GM12865 (cell line): Measurements from ENCODE around the gene NEDD9.

Experiments
- DNase-seq: peaks from one replicate; pipeline ENCODE4 v3.0.0; 2010; ENCODE audit warnings: low read depth
- H3K4me3 ChIP-seq: 2 replicates; pipeline ENCODE4 v1.5.1; 2011; ENCODE audit warnings: mild to moderate bottlenecking, low read depth, low read length, control low read depth
- TF ChIP-seq, protein P1 (sequence below): IDR thresholded peaks from 2 replicates; pipeline ENCODE4 v1.5.1; 2011; ENCODE audit warnings: low read length, control low read depth, low read depth, inconsistent platforms; ENCODE audit not compliant: insufficient read depth; ENCODE audit errors: missing control alignments

Gene NEDD9

DNA sequence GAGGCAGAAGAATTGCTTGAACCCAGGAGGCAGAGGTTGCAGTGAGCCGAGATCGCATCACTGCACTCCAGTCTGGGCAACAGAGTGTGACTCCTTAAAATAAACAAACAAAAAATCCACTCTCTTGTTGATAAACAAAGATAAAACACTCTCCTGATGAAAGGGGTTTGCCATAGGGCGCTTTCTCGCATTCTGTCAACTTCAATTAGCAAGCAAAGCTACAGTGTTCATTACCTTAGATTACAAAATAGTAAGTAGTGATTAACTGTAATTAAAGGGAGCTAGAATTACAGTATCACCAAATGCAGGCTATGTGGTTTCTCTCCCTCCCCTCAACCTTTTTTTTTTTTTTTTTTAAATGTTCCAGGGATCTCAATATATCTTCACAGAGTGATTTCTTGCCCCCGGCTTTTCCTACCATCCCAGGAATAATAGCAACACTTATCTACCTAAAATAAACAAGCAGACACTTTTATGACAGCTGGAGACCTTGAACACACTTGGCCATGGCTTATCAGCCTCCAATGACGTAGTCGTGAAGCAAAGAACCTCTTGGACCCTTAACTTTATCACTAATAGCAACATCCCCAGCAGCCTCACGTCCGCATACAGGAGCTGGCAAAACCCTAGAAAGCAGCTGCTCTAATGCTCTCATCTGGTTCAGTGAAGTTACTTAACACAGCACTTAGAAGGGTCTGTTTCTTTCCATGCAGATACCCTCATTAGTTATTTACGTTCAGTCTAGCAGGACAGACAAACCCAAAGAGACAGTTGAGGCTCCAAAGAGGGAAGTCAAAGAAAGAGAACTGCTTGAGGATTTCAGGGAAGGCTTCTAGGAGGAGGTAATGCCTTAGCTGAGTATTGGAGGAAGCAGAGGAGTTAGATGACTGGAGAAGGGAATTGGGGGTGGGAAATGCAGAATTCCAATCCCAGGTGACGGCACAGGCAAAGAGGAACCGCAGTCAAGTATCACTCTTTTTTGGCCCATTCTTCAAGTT, 37.9 kb upstream of the NEDD9 start:
- H3K4me3 ChIP-seq = no peak overlapping the region
- DNase-seq = no peak
- TF ChIP-seq, protein P1, sequence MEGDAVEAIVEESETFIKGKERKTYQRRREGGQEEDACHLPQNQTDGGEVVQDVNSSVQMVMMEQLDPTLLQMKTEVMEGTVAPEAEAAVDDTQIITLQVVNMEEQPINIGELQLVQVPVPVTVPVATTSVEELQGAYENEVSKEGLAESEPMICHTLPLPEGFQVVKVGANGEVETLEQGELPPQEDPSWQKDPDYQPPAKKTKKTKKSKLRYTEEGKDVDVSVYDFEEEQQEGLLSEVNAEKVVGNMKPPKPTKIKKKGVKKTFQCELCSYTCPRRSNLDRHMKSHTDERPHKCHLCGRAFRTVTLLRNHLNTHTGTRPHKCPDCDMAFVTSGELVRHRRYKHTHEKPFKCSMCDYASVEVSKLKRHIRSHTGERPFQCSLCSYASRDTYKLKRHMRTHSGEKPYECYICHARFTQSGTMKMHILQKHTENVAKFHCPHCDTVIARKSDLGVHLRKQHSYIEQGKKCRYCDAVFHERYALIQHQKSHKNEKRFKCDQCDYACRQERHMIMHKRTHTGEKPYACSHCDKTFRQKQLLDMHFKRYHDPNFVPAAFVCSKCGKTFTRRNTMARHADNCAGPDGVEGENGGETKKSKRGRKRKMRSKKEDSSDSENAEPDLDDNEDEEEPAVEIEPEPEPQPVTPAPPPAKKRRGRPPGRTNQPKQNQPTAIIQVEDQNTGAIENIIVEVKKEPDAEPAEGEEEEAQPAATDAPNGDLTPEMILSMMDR = no peak

DNA sequence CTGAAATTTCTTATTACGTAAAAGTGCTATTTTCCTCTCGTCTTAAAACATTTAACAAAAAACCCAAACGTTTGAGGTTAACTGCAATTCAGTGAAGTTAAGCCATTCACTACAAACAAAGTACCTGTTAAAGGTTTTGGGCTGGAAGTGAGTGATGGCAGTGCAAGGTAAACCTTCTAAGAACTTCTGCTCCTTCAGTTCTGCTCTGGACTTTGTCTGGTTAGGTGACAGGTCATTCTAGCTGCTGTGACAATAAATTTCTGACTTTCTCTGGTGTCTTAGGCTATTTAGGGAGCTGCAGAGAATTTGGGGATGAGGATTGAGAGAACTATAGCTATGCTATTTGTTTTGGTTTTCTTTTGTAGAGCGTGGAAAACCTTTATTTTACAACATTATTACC, 36.5 kb upstream of the NEDD9 start:
- TF ChIP-seq, protein P1 = no peak
- DNase-seq = no peak
- no peak overlapping the region for H3K4me3 ChIP-seq

DNA sequence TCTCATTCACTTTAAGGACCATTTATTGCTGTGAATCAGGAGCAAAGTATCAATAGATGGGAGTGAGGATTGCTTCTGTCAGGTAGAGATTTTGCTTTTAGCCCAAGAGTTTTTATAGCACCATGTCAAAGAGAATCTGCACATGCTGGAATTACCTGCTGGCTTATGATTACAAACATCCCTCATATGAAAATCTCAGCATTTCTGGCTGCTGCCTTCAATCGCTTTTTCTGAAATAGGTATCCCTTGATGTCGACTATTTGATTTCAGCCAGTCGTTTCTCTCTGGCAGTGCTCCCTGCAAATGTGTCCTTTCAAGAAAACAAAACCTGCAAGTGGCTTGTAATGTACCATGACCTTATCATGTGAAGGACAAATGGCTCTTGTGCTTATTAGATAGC, 34.5 kb upstream of the NEDD9 start:
- TF ChIP-seq, protein P1 = no peak
- no peak for DNase-seq
- H3K4me3 ChIP-seq = no peak overlapping the region

DNA sequence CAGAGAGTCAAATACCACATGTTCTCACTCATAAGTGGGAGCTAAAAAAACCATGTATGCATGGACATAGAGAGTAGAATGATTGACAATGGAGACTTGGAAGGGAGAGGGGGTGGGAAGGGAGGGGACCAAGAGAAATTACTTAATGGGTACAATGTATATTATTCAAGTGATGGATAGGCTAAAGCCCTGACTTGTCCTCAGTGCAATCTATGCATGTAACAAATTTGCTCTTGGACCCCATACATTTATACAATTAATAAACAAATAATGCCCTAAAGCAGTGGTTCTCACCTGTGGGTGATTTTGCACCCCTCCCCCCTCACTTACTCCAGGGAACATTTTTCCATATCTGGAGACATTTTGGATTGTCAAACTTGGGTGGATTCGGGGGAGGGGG, 33.5 kb upstream of the NEDD9 start:
- TF ChIP-seq, protein P1 = no peak
- H3K4me3 ChIP-seq = no peak overlapping the region
- DNase-seq = no peak

DNA sequence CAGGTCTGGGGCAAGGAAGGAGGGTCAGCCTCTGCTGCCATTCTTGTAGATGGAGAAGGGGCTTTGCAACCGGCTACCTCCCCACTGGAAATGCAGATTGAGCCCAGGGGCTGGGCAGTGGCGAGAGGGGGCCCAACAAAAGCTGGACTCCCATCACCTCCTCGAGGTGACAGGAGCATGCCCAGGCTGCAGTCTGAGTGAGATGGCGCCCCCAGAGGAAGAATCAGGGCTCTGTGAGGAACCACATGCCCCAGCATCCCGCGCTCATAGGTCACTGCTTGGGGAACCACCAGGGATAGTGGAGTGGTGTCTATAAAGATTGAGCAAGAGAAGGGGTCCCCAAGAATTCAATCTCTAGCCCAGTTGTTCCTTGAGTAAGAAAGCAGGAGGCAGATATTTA, 31.6 kb upstream of the NEDD9 start:
- TF ChIP-seq, protein P1 = no peak
- no peak overlapping the region for H3K4me3 ChIP-seq
- DNase-seq = no peak

DNA sequence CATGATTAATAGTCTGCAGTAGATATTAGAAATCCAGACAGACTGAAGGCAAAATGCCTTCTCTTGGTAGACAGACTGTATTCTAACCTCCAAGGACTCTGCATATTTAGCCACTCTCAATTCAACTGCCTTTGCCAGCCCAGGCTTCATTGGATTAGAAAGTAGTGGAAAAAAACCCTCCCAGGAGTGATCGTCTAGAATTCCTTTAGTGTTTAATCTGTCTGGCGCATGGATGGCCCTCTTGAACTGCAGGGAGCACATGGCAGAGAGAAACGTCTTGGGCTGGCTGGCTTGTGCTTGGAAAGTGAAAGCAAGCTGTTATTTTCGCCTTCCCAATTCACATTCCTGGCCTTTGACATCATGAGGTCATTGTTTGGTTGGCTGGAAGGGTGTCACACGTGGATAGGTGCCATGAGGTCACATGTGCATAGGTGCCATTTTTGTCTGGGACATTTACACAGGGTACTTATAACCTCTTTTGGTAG, 30.9 kb upstream of the NEDD9 start:
- no peak overlapping the region for H3K4me3 ChIP-seq
- TF ChIP-seq, protein P1 = no peak
- no peak for DNase-seq
